NCI-H524 (cell line): ENCODE data around the gene LENEP.

ENCODE experiments used
- DNase-seq, 2 experiments: peaks; one replicate each; lab custom pipeline; 2025; lab: John Stamatoyannopoulos, UW

The LENEP gene

GRCh38 chr1:155026588-155026987 is 33.2 kb downstream of the LENEP start:
- no peak for DNase-seq

- no peak for DNase-seq
Measured at GRCh38 chr1:155029513-155030242, 36.3 kb downstream of the LENEP start.

- no peak for DNase-seq
Measured at GRCh38 chr1:155030243-155030795, 36.9 kb downstream of the LENEP start.

GRCh38 chr1:155030899-155031298 is 37.5 kb downstream of the LENEP start:
- no peak for DNase-seq

GRCh38 chr1:155032886-155033285 is 39.5 kb downstream of the LENEP start:
- no peak for DNase-seq

GRCh38 chr1:155033524-155033923 is 40.1 kb downstream of the LENEP start, which contains the start of the genes DCST1 and DCST2:
Gene DCST1 (plus strand): TSS chr1:155033824. CDS start chr1:155034037, 213 bp downstream.
Gene DCST2 (minus strand): TSS chr1:155033781. CDS start chr1:155033701, 80 bp downstream.
- no peak for DNase-seq

GRCh38 chr1:155034318-155035208 is 41.2 kb downstream of the LENEP start:
- no peak for DNase-seq

- DNase-seq = no peak
Measured at GRCh38 chr1:155035936-155036335, 42.5 kb downstream of the LENEP start.

GRCh38 chr1:155037043-155037442 is 43.7 kb downstream of the LENEP start:
- DNase-seq = no peak

- DNase-seq = no peak
Measured at GRCh38 chr1:155037851-155038441, 44.6 kb downstream of the LENEP start.

- no peak for DNase-seq
Measured at GRCh38 chr1:155038602-155039307, 45.4 kb downstream of the LENEP start.

GRCh38 chr1:155039308-155039669 is 45.9 kb downstream of the LENEP start:
- DNase-seq = no peak

GRCh38 chr1:155040358-155041093 is 47.1 kb downstream of the LENEP start:
- DNase-seq = no peak

- no peak for DNase-seq
Measured at GRCh38 chr1:155042789-155043188, 49.4 kb downstream of the LENEP start.

- no peak for DNase-seq
Measured at GRCh38 chr1:155043301-155043702, 49.9 kb downstream of the LENEP start.

GRCh38 chr1:155043793-155044192 is 50.4 kb downstream of the LENEP start:
- no peak for DNase-seq
